ENCODE data around the gene MTMR10. TPM values are rescaled to one million over a fixed set of nuclear protein-coding genes. Genes with fewer than 3 reads are reported as not detected.

The MTMR10 gene
- total RNA-seq, 2 donors from 2014 or later: 14.5 to 22.3 TPM

DNA sequence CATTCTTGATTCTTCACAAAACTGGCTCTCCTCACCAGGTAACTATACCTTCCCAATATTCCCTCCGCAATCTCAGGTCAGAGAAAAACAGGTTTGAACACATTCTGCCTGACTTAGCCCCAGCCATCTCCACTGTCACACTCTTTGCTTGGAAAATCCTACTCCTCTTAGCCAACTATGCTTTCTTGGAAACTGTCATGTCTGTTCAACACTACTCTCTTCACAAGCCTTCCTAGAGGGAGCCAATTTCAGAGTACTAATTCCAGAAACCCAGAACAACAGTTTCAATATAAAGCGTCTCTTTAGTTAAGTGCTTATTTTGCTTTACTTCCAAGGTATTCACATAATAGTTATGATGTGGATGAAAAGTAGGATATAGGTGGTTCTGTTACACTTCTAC is 21.7 kb downstream of the MTMR10 start:
- 98 to 99% methylated on average over 2 of the region's 2 CpGs for WGBS, 2 donors
- ATAC-seq (no peak), DNase-seq (no peak)
- TF ChIP-seq POLR2A (IDR thresholded peaks at IDR 0.05): no peak
- TF ChIP-seq, protein P1, sequence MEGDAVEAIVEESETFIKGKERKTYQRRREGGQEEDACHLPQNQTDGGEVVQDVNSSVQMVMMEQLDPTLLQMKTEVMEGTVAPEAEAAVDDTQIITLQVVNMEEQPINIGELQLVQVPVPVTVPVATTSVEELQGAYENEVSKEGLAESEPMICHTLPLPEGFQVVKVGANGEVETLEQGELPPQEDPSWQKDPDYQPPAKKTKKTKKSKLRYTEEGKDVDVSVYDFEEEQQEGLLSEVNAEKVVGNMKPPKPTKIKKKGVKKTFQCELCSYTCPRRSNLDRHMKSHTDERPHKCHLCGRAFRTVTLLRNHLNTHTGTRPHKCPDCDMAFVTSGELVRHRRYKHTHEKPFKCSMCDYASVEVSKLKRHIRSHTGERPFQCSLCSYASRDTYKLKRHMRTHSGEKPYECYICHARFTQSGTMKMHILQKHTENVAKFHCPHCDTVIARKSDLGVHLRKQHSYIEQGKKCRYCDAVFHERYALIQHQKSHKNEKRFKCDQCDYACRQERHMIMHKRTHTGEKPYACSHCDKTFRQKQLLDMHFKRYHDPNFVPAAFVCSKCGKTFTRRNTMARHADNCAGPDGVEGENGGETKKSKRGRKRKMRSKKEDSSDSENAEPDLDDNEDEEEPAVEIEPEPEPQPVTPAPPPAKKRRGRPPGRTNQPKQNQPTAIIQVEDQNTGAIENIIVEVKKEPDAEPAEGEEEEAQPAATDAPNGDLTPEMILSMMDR (IDR thresholded peaks at IDR 0.05): no peak
- intact Hi-C loops (cut with DNase I): loop anchor here (10.0 kb wide), 1 partner anchor 155 kb away; no protein-coding TSS in a partner anchor
- H3K36me3 ChIP-seq (replicated peaks in 1 of 2; ENCODE audit: insufficient read depth in 1 of 2, low read depth in 2 of 2): peaks cover 0 to 13% of the 10 kb centered on the region in 2 donors
- H3K9me3 ChIP-seq: no peaks in the 10 kb centered on the region
- H3K27ac ChIP-seq: no peak overlapping the region
- H3K4me3 ChIP-seq: no peak overlapping the region
- no peaks in the 10 kb centered on the region for H3K27me3 ChIP-seq
- H3K4me1 ChIP-seq: no peaks in the 10 kb centered on the region

DNA sequence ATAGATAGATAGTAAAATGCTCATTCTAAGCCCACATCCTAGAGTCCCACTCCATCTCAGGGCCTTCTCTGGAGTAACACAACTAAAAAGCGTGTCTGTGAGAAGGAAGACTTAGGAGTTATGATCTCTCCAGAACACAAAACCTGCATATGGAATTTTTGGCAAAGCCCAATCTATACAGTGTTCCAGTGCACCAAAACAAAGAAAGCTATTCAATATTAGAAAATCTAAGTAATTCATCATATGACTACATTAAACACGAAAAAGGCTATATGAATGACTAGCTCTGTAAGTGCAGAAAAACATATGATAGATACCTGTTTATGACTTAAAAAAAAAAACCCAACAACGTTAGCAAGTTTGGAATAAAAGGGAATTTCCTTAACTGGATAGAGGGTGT is 27.7 kb downstream of the MTMR10 start:
- no peak for ATAC-seq
- Histone ChIP-seq H3K27me3 (no peaks in the 10 kb centered on the region), H3K4me1 (no peaks in the 10 kb centered on the region), H3K36me3 (replicated peaks in 1 of 2; ENCODE audit: insufficient read depth in 1 of 2, low read depth in 2 of 2) (peaks cover 0 to 14% of the 10 kb centered on the region in 2 donors), H3K4me3 (no peak overlapping the region), H3K27ac (no peak overlapping the region), H3K9me3 (no peaks in the 10 kb centered on the region)
- intact Hi-C loops (cut with DNase I): loop anchor here (10.0 kb wide), 1 partner anchor 161 kb away; no protein-coding TSS in a partner anchor
- DNase-seq: no peak
- TF ChIP-seq, protein P1 (IDR thresholded peaks at IDR 0.05): no peak
- TF ChIP-seq POLR2A (IDR thresholded peaks at IDR 0.05): no peak
- whole genome bisulfite sequencing, 2 donors: 80 to 84% methylated on average over 3 of the region's 3 CpGs

DNA sequence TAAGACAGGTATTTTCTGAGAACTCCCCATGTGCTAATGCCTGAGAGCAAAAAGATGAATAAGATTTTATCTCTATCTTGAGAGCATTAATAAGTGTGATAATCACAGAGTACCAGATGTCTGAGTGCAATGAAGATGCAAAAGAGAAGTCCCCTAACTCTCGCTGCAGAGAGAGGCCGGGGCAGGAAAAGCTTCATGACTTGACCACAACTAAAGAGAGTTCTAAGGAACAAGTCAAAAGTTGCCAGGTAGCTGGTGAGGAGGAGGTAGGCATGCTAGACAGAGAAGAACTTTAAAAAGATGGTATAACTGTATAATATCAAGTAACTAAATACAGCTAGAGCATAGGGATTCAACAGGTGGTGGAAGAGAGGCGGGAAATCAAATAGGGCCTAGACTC is 28.8 kb downstream of the MTMR10 start:
- peaks cover 0 to 14% of the 10 kb centered on the region in 2 donors for H3K36me3 ChIP-seq (replicated peaks in 1 of 2; ENCODE audit: insufficient read depth in 1 of 2, low read depth in 2 of 2)
- H3K4me3 ChIP-seq: no peak overlapping the region
- intact Hi-C loops (cut with DNase I): loop anchor here (10.0 kb wide), 1 partner anchor 162 kb away; no protein-coding TSS in a partner anchor
- no peak for ATAC-seq
- no peaks in the 10 kb centered on the region for H3K27me3 ChIP-seq
- DNase-seq: no peak
- H3K27ac ChIP-seq: no peak overlapping the region
- no peaks in the 10 kb centered on the region for H3K9me3 ChIP-seq
- no peak for TF ChIP-seq POLR2A (IDR thresholded peaks at IDR 0.05)
- TF ChIP-seq, protein P1 (IDR thresholded peaks at IDR 0.05): no peak
- 83 to 100% methylated on average over 3 of the region's 3 CpGs for WGBS, 2 donors
- no peaks in the 10 kb centered on the region for H3K4me1 ChIP-seq

- no peak overlapping the region for H3K27ac ChIP-seq
- ATAC-seq (no peak), DNase-seq (no peak)
- H3K4me3 ChIP-seq: no peak overlapping the region
- no peak for TF ChIP-seq POLR2A (IDR thresholded peaks at IDR 0.05)
- TF ChIP-seq, protein P1 (IDR thresholded peaks at IDR 0.05): no peak
- intact Hi-C loops (cut with DNase I): loop anchor here (10.0 kb wide), 1 partner anchor 163 kb away; no protein-coding TSS in a partner anchor
- H3K9me3 ChIP-seq: no peaks in the 10 kb centered on the region
- H3K27me3 ChIP-seq: no peaks in the 10 kb centered on the region
- peaks cover 0 to 14% of the 10 kb centered on the region in 2 donors for H3K36me3 ChIP-seq (replicated peaks in 1 of 2; ENCODE audit: insufficient read depth in 1 of 2, low read depth in 2 of 2)
- H3K4me1 ChIP-seq: no peaks in the 10 kb centered on the region
These were observed 29.3 kb downstream of the MTMR10 start for GRCh38 chr15:30962079-30962478.

- ATAC-seq: no peak
- no peak for DNase-seq
- Histone ChIP-seq H3K9me3 (no peaks in the 10 kb centered on the region), H3K27me3 (no peaks in the 10 kb centered on the region), H3K27ac (no peak overlapping the region), H3K36me3 (replicated peaks in 1 of 2; ENCODE audit: insufficient read depth in 1 of 2, low read depth in 2 of 2) (peaks cover 5 to 22% of the 10 kb centered on the region in 2 donors), H3K4me3 (no peak overlapping the region), H3K4me1 (no peaks in the 10 kb centered on the region)
- 90 to 94% methylated on average over 5 of the region's 5 CpGs for WGBS, 2 donors
- intact Hi-C loops (cut with DNase I): no loop called here
- no peak for TF ChIP-seq POLR2A (IDR thresholded peaks at IDR 0.05)
- TF ChIP-seq, protein P1 (IDR thresholded peaks at IDR 0.05): no peak
These were observed 33.2 kb downstream of the MTMR10 start for GRCh38 chr15:30958219-30958618.
